ENCODE measurements around the gene MKLN1.

DNA sequence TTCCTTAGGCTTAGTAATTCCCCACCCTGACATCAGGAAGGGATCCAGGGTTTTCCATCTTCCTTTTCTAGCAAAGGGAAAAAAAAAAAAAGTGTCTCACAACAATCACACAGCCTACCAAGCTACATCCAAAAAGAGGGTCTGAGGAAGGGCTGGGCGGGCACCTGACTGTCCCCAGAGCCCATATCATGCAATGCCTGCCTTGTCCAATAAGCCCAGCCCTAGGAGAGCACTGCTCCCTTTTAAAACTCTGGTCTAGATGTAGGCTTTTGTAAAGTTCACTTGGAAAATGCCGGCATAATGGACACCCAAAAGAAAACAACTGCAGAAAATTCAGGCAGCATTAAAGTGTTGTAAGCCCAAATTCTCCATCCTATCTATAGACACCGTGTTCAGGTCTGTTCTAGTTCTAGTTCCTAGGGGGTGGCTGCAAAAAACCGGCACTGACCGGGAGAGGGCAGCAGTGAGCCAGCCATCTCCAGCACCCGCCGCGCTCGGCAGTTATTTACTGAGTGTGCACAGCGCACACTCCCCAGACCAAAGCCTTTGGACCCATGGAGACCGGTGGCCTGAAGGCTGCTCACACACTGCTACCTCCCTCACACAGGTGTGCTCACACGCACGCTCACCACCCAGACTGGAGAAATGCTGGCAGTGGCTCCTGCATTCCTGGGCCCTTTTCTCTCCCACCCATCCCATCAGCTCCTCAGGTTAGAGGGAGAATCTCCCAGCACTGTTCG, 180.1 kb downstream of the MKLN1 start:
- TF ChIP-seq, protein P1, sequence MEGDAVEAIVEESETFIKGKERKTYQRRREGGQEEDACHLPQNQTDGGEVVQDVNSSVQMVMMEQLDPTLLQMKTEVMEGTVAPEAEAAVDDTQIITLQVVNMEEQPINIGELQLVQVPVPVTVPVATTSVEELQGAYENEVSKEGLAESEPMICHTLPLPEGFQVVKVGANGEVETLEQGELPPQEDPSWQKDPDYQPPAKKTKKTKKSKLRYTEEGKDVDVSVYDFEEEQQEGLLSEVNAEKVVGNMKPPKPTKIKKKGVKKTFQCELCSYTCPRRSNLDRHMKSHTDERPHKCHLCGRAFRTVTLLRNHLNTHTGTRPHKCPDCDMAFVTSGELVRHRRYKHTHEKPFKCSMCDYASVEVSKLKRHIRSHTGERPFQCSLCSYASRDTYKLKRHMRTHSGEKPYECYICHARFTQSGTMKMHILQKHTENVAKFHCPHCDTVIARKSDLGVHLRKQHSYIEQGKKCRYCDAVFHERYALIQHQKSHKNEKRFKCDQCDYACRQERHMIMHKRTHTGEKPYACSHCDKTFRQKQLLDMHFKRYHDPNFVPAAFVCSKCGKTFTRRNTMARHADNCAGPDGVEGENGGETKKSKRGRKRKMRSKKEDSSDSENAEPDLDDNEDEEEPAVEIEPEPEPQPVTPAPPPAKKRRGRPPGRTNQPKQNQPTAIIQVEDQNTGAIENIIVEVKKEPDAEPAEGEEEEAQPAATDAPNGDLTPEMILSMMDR (IDR thresholded peaks at IDR 0.05), result peak; percentile 77 to 95 (median 86)
- TF ChIP-seq POLR2A (IDR thresholded peaks at IDR 0.05), result no peak

Data from thyroid gland (tissue), 4 donors.